ENCODE measurements around the gene TSPAN17. TPM values are rescaled to one million over a fixed set of nuclear protein-coding genes. Genes with fewer than 3 reads are reported as not detected.

The TSPAN17 gene
- total RNA-seq, 1 donor from 2014 or later, result 16.9 TPM

DNA sequence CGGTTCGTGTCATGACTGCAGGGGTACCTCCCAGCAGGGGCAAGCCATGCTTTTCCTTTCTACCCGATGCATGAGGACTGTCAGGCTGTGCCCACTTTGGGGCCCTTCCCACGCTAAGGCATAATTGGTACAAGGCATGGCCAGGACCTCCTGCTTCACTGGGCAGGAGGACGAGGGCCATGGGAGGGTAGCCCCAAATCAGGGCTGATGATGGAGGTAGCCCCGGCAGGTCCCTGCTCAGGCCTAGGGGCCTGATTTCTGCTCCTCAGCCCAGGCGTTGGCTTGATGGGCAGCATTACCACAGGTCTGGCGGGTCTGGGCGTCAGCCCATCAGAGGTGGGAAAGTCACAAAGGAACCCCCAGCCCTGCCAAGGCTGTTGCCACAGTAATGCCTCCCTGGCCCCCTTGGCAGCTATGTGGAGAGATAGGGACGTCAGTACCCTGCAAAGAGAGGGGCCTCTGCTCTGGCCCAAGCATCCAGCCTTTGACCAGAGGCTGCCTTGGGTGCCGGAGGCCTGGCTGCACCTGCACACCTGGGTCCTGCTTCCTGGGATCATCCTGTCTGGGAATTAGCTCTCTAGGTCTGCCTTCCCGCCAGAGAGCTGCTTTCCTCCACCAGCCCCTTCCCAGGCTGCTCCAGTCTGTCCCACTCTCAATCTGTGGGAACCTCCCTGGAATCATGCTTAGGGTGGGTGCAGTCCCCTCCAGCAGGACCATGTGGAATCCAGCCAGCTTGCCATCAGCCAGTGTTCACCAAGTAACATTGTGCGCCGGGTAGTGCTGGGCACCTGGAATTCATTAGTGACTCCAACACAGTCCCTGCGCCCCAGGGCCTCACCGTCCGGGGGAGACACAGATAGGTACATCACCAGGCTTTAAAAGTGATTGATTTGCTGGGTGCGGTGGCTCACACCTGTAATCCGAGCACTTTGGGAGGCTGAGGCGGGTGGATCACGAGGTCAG, 15.4 kb downstream of the TSPAN17 start:
- Histone ChIP-seq H3K27me3 (no peaks in the 10 kb centered on the region), H3K9me3 (no peaks in the 10 kb centered on the region), H3K36me3 (no peaks in the 10 kb centered on the region), H3K4me3 (no peak overlapping the region), H3K4me1 (peaks cover 19% of the 10 kb centered on the region), H3K27ac (no peak overlapping the region)
- DNase-seq (ENCODE audit: extremely low spot score in 2 of 2), result no peak
- intact Hi-C loops (cut with DNase I), result no loop called here
- TF ChIP-seq CTCF (IDR thresholded peaks at IDR 0.05) (no peak), POLR2A (IDR thresholded peaks at IDR 0.05) (no peak), POLR2AphosphoS5 (IDR thresholded peaks at IDR 0.05; ENCODE audit: insufficient read depth in 1 of 2, low read depth in 1 of 2) (no peak)

DNA sequence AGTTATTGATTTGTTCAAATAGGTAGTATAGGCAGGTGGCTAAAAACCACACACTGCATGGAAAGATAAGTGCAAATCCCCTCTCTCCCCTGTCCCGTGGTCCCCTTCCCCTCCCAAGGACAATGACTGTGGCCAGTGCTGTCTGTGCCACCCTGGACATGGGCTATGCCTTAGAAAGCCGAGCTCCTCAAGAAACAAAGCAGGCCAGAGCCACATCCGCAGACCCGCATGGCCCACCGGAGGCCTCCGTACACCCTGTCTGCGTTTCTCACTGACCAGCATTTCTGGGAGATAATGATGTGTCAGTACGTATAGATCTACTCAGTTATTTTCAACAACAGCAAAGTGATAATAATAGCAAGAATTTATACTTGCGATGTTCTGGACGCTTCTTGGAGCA, 16.3 kb downstream of the TSPAN17 start:
- Histone ChIP-seq H3K4me3 (no peak overlapping the region), H3K27me3 (no peaks in the 10 kb centered on the region), H3K27ac (no peak overlapping the region), H3K36me3 (no peaks in the 10 kb centered on the region), H3K4me1 (peaks cover 11% of the 10 kb centered on the region), H3K9me3 (no peaks in the 10 kb centered on the region)
- intact Hi-C loops (cut with DNase I), result no loop called here
- TF ChIP-seq POLR2A (IDR thresholded peaks at IDR 0.05), result no peak
- no peak for TF ChIP-seq CTCF (IDR thresholded peaks at IDR 0.05)
- no peak for TF ChIP-seq POLR2AphosphoS5 (IDR thresholded peaks at IDR 0.05; ENCODE audit: insufficient read depth in 1 of 2, low read depth in 1 of 2)
- no peak for DNase-seq (ENCODE audit: extremely low spot score in 2 of 2)

DNA sequence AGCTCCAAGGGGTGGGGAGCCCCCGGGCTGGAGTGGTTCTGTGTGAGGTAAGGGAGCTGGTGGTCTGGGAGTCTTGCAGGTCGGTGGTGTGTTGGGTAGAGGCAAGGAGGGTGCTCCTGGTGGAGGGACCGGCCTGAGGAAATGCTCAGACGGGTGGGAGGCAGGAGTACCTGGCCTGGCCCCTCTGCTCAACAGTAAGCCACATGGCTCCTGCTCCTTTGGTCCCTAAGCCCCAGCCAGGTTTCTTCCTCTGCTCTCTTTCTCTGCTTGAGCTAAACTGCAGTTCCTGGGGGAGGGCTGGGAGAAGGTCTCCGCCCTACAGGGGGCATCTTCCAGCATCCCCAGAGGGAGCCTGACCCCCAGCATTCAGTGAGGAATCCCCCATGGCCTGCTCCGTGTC, 17.2 kb downstream of the TSPAN17 start:
- H3K9me3 ChIP-seq, result no peaks in the 10 kb centered on the region
- TF ChIP-seq POLR2A (IDR thresholded peaks at IDR 0.05) (no peak), CTCF (IDR thresholded peaks at IDR 0.05) (no peak), POLR2AphosphoS5 (IDR thresholded peaks at IDR 0.05; ENCODE audit: insufficient read depth in 1 of 2, low read depth in 1 of 2) (no peak)
- intact Hi-C loops (cut with DNase I), result no loop called here
- no peak for DNase-seq (ENCODE audit: extremely low spot score in 2 of 2)
- no peak overlapping the region for H3K4me3 ChIP-seq
- no peak overlapping the region for H3K27ac ChIP-seq
- peaks cover 4% of the 10 kb centered on the region for H3K4me1 ChIP-seq
- no peaks in the 10 kb centered on the region for H3K36me3 ChIP-seq
- H3K27me3 ChIP-seq, result no peaks in the 10 kb centered on the region

DNA sequence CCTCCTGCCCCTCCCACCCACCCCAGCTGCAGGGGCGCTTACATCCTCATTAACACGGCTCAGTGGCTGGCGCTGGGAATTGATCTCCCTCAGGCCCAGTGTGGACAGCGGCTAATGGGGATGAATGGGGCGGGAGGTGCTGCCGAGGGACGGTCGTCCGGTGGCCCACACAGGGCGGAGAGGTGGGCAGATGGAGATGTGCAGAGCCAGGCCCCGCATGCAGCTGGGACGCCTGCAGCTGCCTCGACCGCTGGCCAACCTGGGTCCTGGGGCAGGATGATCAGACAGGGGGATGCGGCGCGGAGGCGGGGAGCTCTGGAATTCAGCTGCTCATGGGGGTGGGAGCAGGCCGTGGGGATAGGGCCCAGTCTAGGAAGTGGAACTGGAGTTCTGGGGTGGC, 17.6 kb downstream of the TSPAN17 start:
- H3K36me3 ChIP-seq, result no peaks in the 10 kb centered on the region
- no peak overlapping the region for H3K27ac ChIP-seq
- no peaks in the 10 kb centered on the region for H3K27me3 ChIP-seq
- TF ChIP-seq POLR2AphosphoS5 (IDR thresholded peaks at IDR 0.05; ENCODE audit: insufficient read depth in 1 of 2, low read depth in 1 of 2), result no peak
- no peak for TF ChIP-seq CTCF (IDR thresholded peaks at IDR 0.05)
- no peak for TF ChIP-seq POLR2A (IDR thresholded peaks at IDR 0.05)
- H3K9me3 ChIP-seq, result no peaks in the 10 kb centered on the region
- no peak for DNase-seq (ENCODE audit: extremely low spot score in 2 of 2)
- peaks cover 4% of the 10 kb centered on the region for H3K4me1 ChIP-seq
- intact Hi-C loops (cut with DNase I), result no loop called here
- no peak overlapping the region for H3K4me3 ChIP-seq

GRCh38 chr5:176665517-176665916, 18.2 kb downstream of the TSPAN17 start:
- Histone ChIP-seq H3K27me3 (no peaks in the 10 kb centered on the region), H3K9me3 (no peaks in the 10 kb centered on the region), H3K36me3 (no peaks in the 10 kb centered on the region), H3K4me1 (peaks cover 4% of the 10 kb centered on the region), H3K27ac (no peak overlapping the region), H3K4me3 (no peak overlapping the region)
- intact Hi-C loops (cut with DNase I), result no loop called here
- TF ChIP-seq POLR2A (IDR thresholded peaks at IDR 0.05), result no peak
- no peak for TF ChIP-seq POLR2AphosphoS5 (IDR thresholded peaks at IDR 0.05; ENCODE audit: insufficient read depth in 1 of 2, low read depth in 1 of 2)
- TF ChIP-seq CTCF (IDR thresholded peaks at IDR 0.05), result no peak
- no peak for DNase-seq (ENCODE audit: extremely low spot score in 2 of 2)

Measured in vagina (tissue), 2 donors.